ENCODE results near the gene GLT1D1.

The GLT1D1 gene

GRCh38 chr12:128840862-128841468 lies 12.3 kb upstream of the GLT1D1 start:
- Histone ChIP-seq H3K4me1 (ENCODE audit: low read length) (0 out of 2 replicates have a peak, but pooled peaks cover 5% of the 10 kb centered on the region), H3K9ac (ENCODE audit: low read length) (no peak overlapping the region), H3F3A (ENCODE audit: insufficient read depth, low read length) (no peaks in the 10 kb centered on the region), H4K20me1 (ENCODE audit: insufficient read depth, low read length) (no peaks in the 10 kb centered on the region), H3K79me2 (ENCODE audit: low read length) (no peaks in the 10 kb centered on the region), H2AFZ (ENCODE audit: low read length) (no peak overlapping the region), H3K4me2 (ENCODE audit: low read depth, low read length) (peak overlapping the region; percentile 39), H3K27ac (ENCODE audit: low read length) (no peak overlapping the region), H3K36me3 (replicated peaks; ENCODE audit: insufficient read depth, low read length) (no peaks in the 10 kb centered on the region), H3K27me3 (replicated peaks; ENCODE audit: insufficient read depth, low read length) (no peaks in the 10 kb centered on the region), H3K4me3 (ENCODE audit: low read length) (no peak overlapping the region), H3K9me2 (replicated peaks; ENCODE audit: insufficient read depth, low read length) (no peaks in the 10 kb centered on the region), H3K9me3 (replicated peaks; ENCODE audit: insufficient read depth, low read length) (no peaks in the 10 kb centered on the region)
- no peak for DNase-seq
- TF ChIP-seq EZH2phosphoT487 (IDR thresholded peaks at IDR 0.05; ENCODE audit: low read length) (no peak), CTCF (IDR thresholded peaks at IDR 0.05; ENCODE audit: low read length) (no peak), EZH2 (optimal IDR thresholded peaks at IDR 0.05; ENCODE audit: low read depth, low read length) (no peak)

GRCh38 chr12:128842579-128842978 lies 10.7 kb upstream of the GLT1D1 start:
- no peak overlapping the region for H3K4me2 ChIP-seq (ENCODE audit: low read depth, low read length)
- no peak overlapping the region for H3K4me3 ChIP-seq (ENCODE audit: low read length)
- H2AFZ ChIP-seq (ENCODE audit: low read length): no peak overlapping the region
- no peak for DNase-seq
- no peaks in the 10 kb centered on the region for H3K9me2 ChIP-seq (replicated peaks; ENCODE audit: insufficient read depth, low read length)
- no peak overlapping the region for H3K27ac ChIP-seq (ENCODE audit: low read length)
- no peaks in the 10 kb centered on the region for H4K20me1 ChIP-seq (ENCODE audit: insufficient read depth, low read length)
- H3K36me3 ChIP-seq (replicated peaks; ENCODE audit: insufficient read depth, low read length): no peaks in the 10 kb centered on the region
- H3K79me2 ChIP-seq (ENCODE audit: low read length): no peaks in the 10 kb centered on the region
- no peaks in the 10 kb centered on the region for H3K9me3 ChIP-seq (replicated peaks; ENCODE audit: insufficient read depth, low read length)
- H3F3A ChIP-seq (ENCODE audit: insufficient read depth, low read length): no peaks in the 10 kb centered on the region
- H3K9ac ChIP-seq (ENCODE audit: low read length): no peak overlapping the region
- H3K27me3 ChIP-seq (replicated peaks; ENCODE audit: insufficient read depth, low read length): no peaks in the 10 kb centered on the region
- no peak for TF ChIP-seq EZH2phosphoT487 (IDR thresholded peaks at IDR 0.05; ENCODE audit: low read length)
- TF ChIP-seq EZH2 (optimal IDR thresholded peaks at IDR 0.05; ENCODE audit: low read depth, low read length): no peak
- TF ChIP-seq CTCF (IDR thresholded peaks at IDR 0.05; ENCODE audit: low read length): no peak
- H3K4me1 ChIP-seq (ENCODE audit: low read length): 0 out of 2 replicates have a peak, but pooled peaks cover 5% of the 10 kb centered on the region

- Histone ChIP-seq H3K9me3 (replicated peaks; ENCODE audit: insufficient read depth, low read length) (no peaks in the 10 kb centered on the region), H3F3A (ENCODE audit: insufficient read depth, low read length) (no peaks in the 10 kb centered on the region), H3K27me3 (replicated peaks; ENCODE audit: insufficient read depth, low read length) (no peaks in the 10 kb centered on the region), H3K79me2 (ENCODE audit: low read length) (no peaks in the 10 kb centered on the region), H3K36me3 (replicated peaks; ENCODE audit: insufficient read depth, low read length) (no peaks in the 10 kb centered on the region), H3K4me2 (ENCODE audit: low read depth, low read length) (no peak overlapping the region), H3K27ac (ENCODE audit: low read length) (no peak overlapping the region), H3K4me3 (ENCODE audit: low read length) (no peak overlapping the region), H4K20me1 (ENCODE audit: insufficient read depth, low read length) (no peaks in the 10 kb centered on the region), H2AFZ (ENCODE audit: low read length) (no peak overlapping the region), H3K9me2 (replicated peaks; ENCODE audit: insufficient read depth, low read length) (no peaks in the 10 kb centered on the region), H3K4me1 (ENCODE audit: low read length) (0 out of 2 replicates have a peak, but pooled peaks cover 5% of the 10 kb centered on the region), H3K9ac (ENCODE audit: low read length) (no peak overlapping the region)
- no peak for DNase-seq
- TF ChIP-seq CTCF (IDR thresholded peaks at IDR 0.05; ENCODE audit: low read length) (no peak), EZH2phosphoT487 (IDR thresholded peaks at IDR 0.05; ENCODE audit: low read length) (no peak), EZH2 (optimal IDR thresholded peaks at IDR 0.05; ENCODE audit: low read depth, low read length) (no peak)
Observed at GRCh38 chr12:128843538-128843937, 9.7 kb upstream of the GLT1D1 start.

All from MM.1S (cell line).